HG02642 (cell line): ENCODE measurements around the gene DRC1.

Source experiments
- ATAC-seq: cut with Tn5 transposase; IDR thresholded peaks from one replicate; pipeline ENCODE4 v1.9.1; 2021; ENCODE audit warnings: mild to moderate bottlenecking; ENCODE audit not compliant: unreplicated experiment, poor library complexity

Gene DRC1

GRCh38 chr2:26474261-26474785 is 72.6 kb downstream of the DRC1 start:
- ATAC-seq = no peak

DNA sequence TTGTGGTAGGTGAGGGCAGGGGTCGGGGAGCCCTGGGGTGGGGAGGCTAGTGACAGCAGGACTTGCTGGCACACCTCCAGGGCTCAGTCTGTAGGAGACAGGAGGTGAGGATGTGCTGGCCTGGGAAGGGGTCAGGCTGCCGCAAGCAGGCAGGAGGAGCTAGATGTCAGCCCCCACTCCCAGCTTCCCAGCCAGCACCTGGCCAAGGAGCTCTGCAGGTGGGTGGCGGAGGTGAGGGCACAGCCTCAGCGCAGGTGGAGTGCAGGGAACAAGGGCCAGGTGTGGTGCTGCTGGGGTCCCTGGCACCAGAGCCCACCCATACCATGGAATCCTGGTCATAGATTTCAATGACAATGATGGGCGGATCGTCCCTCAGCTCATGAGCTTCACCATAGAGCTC is 73.3 kb downstream of the DRC1 start:
- no peak for ATAC-seq

DNA sequence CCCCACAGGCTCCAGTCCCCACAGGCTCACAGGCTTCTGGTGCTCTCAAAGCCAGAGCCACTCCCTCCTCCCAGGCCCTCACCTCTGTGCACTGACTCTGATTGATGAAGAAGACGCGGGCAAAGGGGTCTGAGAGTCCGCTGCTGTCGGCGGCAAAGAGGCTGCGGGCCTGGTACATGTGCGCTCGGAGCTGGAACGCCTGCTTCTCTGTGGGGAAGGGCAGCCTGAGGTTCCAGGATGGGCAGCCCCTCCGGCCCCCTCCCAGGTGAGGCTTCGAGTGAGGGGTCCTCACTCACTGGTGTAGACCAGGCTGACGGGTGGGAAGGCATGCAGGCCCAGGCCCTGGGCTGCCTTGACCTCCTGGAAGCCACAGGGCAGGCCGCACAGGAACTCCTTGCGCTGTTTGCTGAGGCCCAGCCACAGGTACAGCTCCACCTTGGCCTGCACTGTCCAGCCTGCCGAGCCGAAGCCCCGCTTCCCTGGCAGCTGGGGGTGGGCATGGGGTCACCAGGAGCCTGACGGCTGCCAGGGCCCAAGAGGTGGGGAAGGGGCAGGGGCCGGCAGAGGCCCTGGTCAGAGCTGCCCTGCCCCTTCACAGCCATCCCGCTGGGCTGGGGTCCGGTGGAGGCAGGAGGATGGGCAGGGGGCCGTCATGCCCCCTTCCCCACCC is 74.2 kb downstream of the DRC1 start:
- no peak for ATAC-seq

DNA sequence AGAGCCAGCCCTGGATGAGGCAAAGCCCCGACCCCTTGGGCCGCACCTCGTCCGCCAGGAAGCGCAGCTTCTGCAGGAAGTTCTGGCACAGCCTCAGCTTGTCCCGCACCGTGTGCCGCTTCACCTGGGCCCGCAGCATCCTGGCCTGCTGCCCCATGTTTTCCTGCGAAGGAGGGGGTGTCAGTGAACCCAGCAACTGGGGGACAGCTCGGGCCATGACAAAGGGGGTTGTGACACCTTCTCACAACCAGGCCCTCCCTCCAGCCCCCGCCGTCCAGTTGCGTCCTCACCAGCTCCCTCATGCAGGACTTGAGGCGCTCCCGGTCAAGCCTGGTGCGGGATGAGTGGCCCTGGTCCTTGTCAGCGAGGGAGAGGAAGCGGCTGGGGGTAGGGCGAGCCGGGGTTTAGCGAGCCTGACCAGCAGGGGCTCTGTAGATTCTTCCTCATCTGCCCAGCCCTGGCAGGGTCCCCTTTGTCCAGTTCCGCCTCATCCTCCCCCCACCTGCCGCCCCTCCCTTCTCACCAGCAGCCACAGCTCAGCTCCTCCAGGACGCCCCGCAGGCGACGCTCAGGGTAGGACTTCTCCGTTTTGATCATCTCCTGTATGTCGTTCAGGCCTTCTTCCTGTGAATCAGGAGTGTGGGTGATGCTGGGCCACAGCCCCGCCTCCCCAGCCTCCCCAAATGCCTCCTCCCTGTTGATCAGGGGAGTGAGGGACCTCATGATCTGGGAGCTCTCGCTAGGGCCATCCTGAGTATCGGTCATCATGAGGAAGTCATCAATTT is 75.6 kb downstream of the DRC1 start:
- no peak for ATAC-seq

DNA sequence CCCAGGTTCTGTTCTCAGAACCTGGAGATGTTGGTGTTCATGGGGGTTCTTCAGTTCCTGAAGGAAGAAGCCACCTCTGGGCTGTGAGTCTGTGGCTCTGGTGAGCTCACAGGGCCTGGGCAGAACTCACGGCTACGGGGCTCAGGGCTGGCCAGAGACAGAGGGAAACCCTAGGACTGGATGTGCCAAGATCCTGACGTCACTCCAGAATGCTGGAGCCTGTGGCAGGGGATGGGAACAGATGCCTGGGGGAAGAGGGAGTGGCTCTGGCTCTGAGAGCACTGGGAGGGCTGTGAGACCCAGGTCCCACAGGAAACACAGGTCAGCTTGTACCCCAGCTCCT is 76.2 kb downstream of the DRC1 start, which contains the start of gene OTOF:
OTOF (minus strand) TSS at position 214 of the 343 bp plus-strand sequence.
- no peak for ATAC-seq

- ATAC-seq = no peak
Measured at GRCh38 chr2:26478366-26478765, 76.6 kb downstream of the DRC1 start.

DNA sequence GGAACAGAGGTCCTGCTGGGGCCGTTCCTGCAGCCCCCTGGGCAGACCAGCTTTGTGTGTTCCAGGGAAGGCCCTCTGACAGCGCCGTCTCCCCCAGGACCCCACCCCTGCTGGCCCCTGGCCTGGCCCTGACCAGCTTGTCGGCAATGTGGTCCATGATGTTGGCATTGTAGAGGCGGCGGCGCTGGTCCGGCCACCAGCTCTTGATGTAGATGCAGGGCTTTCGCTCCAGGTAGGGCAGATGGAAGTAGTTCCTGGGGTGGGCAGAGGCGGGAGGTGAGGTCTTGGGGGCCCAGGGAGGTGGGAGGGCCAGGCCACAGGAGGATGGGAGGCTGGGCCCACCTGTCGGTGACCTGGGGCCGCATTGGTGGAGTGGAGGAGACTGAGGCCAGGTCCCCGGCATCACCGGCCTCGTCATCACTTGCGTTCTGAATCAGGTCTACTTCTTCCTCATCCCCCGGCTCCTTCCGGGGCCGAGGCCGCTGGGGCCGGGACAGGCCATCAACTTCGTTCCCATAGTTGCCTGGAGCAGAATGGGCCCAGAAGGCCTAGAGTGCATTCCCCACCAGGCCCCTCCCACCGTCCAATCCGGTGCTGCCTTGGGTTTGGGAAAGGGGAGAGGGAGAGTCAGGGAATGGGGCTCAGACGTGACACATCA is 77.5 kb downstream of the DRC1 start:
- ATAC-seq = no peak

- no peak for ATAC-seq
Measured at GRCh38 chr2:26479789-26480565, 78.3 kb downstream of the DRC1 start.

GRCh38 chr2:26480566-26481423 is 79.1 kb downstream of the DRC1 start:
- no peak for ATAC-seq

GRCh38 chr2:26481706-26482105 is 80.0 kb downstream of the DRC1 start:
- ATAC-seq = no peak

DNA sequence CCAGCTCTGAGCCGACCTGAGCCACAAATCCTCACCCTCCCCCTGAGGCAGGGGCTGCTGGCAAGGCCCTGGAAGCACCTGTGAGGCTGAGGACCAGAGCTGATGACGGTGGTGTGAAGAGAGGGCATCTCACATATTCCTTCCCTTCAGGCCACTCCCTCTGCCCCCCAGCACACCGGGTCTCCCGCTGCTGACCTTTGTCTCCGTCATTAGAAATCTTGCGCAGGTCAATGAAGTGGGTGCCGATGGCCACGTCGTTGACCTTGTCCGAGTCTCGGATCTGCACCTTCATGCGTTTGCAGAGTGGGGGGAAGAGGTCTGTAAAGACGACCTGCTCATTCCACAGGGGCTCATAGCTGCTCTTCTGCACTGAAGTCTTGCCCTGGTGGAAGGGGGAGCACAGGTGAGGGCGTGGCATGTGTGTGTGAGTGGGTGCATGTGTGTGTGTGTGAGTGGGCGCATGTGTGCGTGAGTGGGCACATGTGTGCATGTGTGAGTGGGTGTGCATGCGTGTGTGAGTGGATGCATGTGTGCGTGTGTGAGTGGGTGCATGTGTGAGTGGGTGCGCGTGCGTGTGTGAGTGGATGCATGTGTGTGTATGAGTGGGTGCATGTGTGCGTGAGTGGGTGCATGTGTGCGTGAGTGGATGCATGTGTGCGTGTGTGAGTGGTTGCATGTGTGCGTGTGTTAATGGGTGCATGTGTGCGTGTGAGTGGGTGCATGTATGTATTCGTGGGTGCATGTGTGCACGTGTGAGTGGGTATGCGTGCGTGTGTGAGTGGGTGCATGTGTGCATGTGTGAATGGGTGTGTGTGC is 80.7 kb downstream of the DRC1 start:
- no peak for ATAC-seq

- ATAC-seq = no peak
Measured at GRCh38 chr2:26483027-26483326, 81.3 kb downstream of the DRC1 start.

- ATAC-seq = no peak
Measured at GRCh38 chr2:26483516-26483915, 81.8 kb downstream of the DRC1 start.

- ATAC-seq = no peak
Measured at GRCh38 chr2:26483957-26484565, 82.3 kb downstream of the DRC1 start.

- ATAC-seq = no peak
Measured at GRCh38 chr2:26484579-26484978, 82.9 kb downstream of the DRC1 start.

- no peak for ATAC-seq
Measured at GRCh38 chr2:26485099-26485498, 83.4 kb downstream of the DRC1 start.

GRCh38 chr2:26485725-26486418 is 84.2 kb downstream of the DRC1 start:
- no peak for ATAC-seq

- no peak for ATAC-seq
Measured at GRCh38 chr2:26486789-26487188, 85.1 kb downstream of the DRC1 start.
